Measurements from ENCODE around the gene MARVELD1. TPM values are rescaled to one million over a fixed set of nuclear protein-coding genes. Genes with fewer than 3 reads are reported as not detected.

MARVELD1 gene
- total and polyA plus RNA-seq, 2 of the 4 experiments (the other 2 are of a cell fraction): 12.0 to 68.1 TPM

GRCh38 chr10:97686962-97687784, 26.4 kb upstream of the MARVELD1 start, which contains the start of gene AVPI1:
Gene AVPI1, minus strand, starts transcription at chr10:97687241. Its CDS starts 7,336 bp downstream, at chr10:97679905.
- peak within 1 kb of the TSS; percentile 97 for H2BK5ac ChIP-seq (ENCODE audit: low read depth, low read length, poor library complexity, severe bottlenecking)
- peak within 1 kb of the TSS; percentile 99 for H3K4ac ChIP-seq (ENCODE audit: low read depth, low read length)
- intact Hi-C loops (cut with micrococcal nuclease): loop anchor here (1.0 kb wide), 2 partner anchors 115 to 189 kb away; partner anchors contain the start of genes ANKRD2, MMS19 and UBTD1
- H3K56ac ChIP-seq (ENCODE audit: extremely low read depth, insufficient read depth, low read length): peak within 1 kb of the TSS; percentile 94
- H3K79me1 ChIP-seq (ENCODE audit: low read depth in 1 of 2, low read length in 2 of 2): peaks cover 3 to 40% of the 10 kb centered on the region in 2 experiments; a peak in 3 of 4 replicates
- ATAC-seq (ENCODE audit: low read depth) (peak; percentile 81), DNase-seq (peak; percentile 96)
- peaks cover 29% of the 10 kb centered on the region for H4K20me1 ChIP-seq (ENCODE audit: insufficient read depth, low read length)
- no peaks in the 10 kb centered on the region for H3K27me3 ChIP-seq (ENCODE audit: control insufficient read depth, insufficient read depth, low read length)
- peak within 1 kb of the TSS; percentile 94 for H2BK20ac ChIP-seq (ENCODE audit: low read depth, low read length)
- peak within 1 kb of the TSS; percentile 98 for H4K91ac ChIP-seq (ENCODE audit: insufficient read depth, low read depth, low read length)
- peak within 1 kb of the TSS; percentile 91 for H2AFZ ChIP-seq (replicated peaks; ENCODE audit: low read length, poor library complexity)
- H2BK120ac ChIP-seq (ENCODE audit: low read depth, low read length): peak within 1 kb of the TSS; percentile 99
- H3K27ac ChIP-seq (ENCODE audit: insufficient read depth, low read length): peak within 1 kb of the TSS; percentile 99
- dilution Hi-C loops (cut with HindIII; ENCODE audit: low sequenced_read_pairs, unreplicated experiment): no loop called here
- in situ Hi-C loops (cut with MboI; ENCODE audit: low sequenced_read_pairs): no loop called here
- peak within 1 kb of the TSS; percentile 93 for H2AK5ac ChIP-seq (ENCODE audit: low read depth, low read length)
- H3K23ac ChIP-seq (ENCODE audit: low read depth, low read length): peak within 1 kb of the TSS; percentile 99
- H3K18ac ChIP-seq (ENCODE audit: low read depth, low read length): peak within 1 kb of the TSS; percentile 95
- BruUV-seq (replicated peaks): no TSS peak
- H3K9me1 ChIP-seq (ENCODE audit: insufficient read depth, low read length): peaks cover 10% of the 10 kb centered on the region
- peak within 1 kb of the TSS; percentile 94 for H4K5ac ChIP-seq (ENCODE audit: low read depth, low read length)
- H2AK9ac ChIP-seq (replicated peaks; ENCODE audit: low read depth, low read length, poor library complexity): peak within 1 kb of the TSS; percentile 97
- peak within 1 kb of the TSS; percentile 82 for H2BK15ac ChIP-seq (ENCODE audit: low read depth, low read length)
- H3K4me2 ChIP-seq (ENCODE audit: low read depth, low read length): peak within 1 kb of the TSS; percentile 96
- 0% methylated on average over 53 of the region's 78 CpGs; no CpG with 5 or more reads in 1 of the 2 experiments for WGBS, 2 experiments (ENCODE audit: extremely low coverage in 2 of 2, insufficient read length in 1 of 2)
- no peaks in the 10 kb centered on the region for H3K9me3 ChIP-seq (ENCODE audit: control insufficient read depth, insufficient read depth, low read length)
- peaks cover 25% of the 10 kb centered on the region for H3K4me1 ChIP-seq (ENCODE audit: control insufficient read depth, insufficient read depth, low read length)
- peak within 1 kb of the TSS; percentile 98 for H3K14ac ChIP-seq (replicated peaks; ENCODE audit: low read depth, low read length)
- peak within 1 kb of the TSS; percentile 98 for H3K9ac ChIP-seq (ENCODE audit: low read depth, low read length)
- peak within 1 kb of the TSS; percentile 84 to 96 for H4K8ac ChIP-seq (ENCODE audit: low read depth in 2 of 2, low read length in 2 of 2)
- no peaks in the 10 kb centered on the region for H3K36me3 ChIP-seq (ENCODE audit: control insufficient read depth, insufficient read depth, low read length)
- POLR2A ChIA-PET (ENCODE audit: unreplicated experiment): interaction anchor here (0.5 to 1.1 kb wide), 5 partner anchors 10 to 1100 kb away, joined by 3 to 6 read pairs (median 3); no protein-coding TSS in a partner anchor
- peak within 1 kb of the TSS; percentile 98 for H3K4me3 ChIP-seq (ENCODE audit: insufficient read depth, low read depth, low read length)
- CTCF ChIA-PET: interaction anchor here (0.5 to 1.5 kb wide), 7 partner anchors 14 to 182 kb away, joined by 3 to 5 read pairs (median 3); no protein-coding TSS in a partner anchor
- TF ChIP-seq, protein P1, sequence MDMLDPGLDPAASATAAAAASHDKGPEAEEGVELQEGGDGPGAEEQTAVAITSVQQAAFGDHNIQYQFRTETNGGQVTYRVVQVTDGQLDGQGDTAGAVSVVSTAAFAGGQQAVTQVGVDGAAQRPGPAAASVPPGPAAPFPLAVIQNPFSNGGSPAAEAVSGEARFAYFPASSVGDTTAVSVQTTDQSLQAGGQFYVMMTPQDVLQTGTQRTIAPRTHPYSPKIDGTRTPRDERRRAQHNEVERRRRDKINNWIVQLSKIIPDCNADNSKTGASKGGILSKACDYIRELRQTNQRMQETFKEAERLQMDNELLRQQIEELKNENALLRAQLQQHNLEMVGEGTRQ (IDR thresholded peaks at IDR 0.05; ENCODE audit: low read depth, low read length): peak; percentile 93
- TF ChIP-seq RAD21 (IDR thresholded peaks at IDR 0.05; ENCODE audit: low read length): no peak
- TF ChIP-seq RCOR1 (IDR thresholded peaks at IDR 0.05; ENCODE audit: insufficient replicate concordance, low read length): no peak
- TF ChIP-seq SMC3 (IDR thresholded peaks at IDR 0.05; ENCODE audit: low read depth, low read length): no peak
- TF ChIP-seq POLR2A (IDR thresholded peaks at IDR 0.05; ENCODE audit: low read depth, low read length): peak; percentile 97
- TF ChIP-seq BHLHE40 (IDR thresholded peaks at IDR 0.05; ENCODE audit: low read depth, low read length): peak; percentile 96
- no peak for TF ChIP-seq MAFK (IDR thresholded peaks at IDR 0.05; ENCODE audit: low read depth, low read length)
- TF ChIP-seq CTCF (conservative IDR thresholded peaks at IDR 0.05; ENCODE audit: low read depth, low read length): no peak
- no peak; the same call in 1 of the 2 replicates for TF ChIP-seq CHD1 (IDR thresholded peaks at IDR 0.05; ENCODE audit: low read depth, low read length)
- 0 out of 2 replicates have a peak, but pooled peaks have one; percentile 18 for TF ChIP-seq FOS (IDR thresholded peaks at IDR 0.05; ENCODE audit: low read depth, low read length)
- peak; percentile 98; the same call in 1 of the 2 replicates for TF ChIP-seq MAZ (IDR thresholded peaks at IDR 0.05; ENCODE audit: borderline replicate concordance, low read depth, low read length)
- TF ChIP-seq CEBPB (IDR thresholded peaks at IDR 0.05; ENCODE audit: low read depth, low read length): no peak
- no peak for TF ChIP-seq ELK1 (IDR thresholded peaks at IDR 0.05; ENCODE audit: borderline replicate concordance, low read depth, low read length)

Measured in IMR-90 (cell line).